H9 (cell line): Measurements from ENCODE around the gene LYZL6. TPM values are rescaled to one million over a fixed set of nuclear protein-coding genes. Genes with fewer than 3 reads are reported as not detected.

Source experiments
- DNase-seq: peaks from one replicate; pipeline ENCODE4 v3.0.0-alpha.2; 2017
- H2AFZ ChIP-seq: one replicate; pipeline ENCODE4 v1.6.1; 2013; ENCODE audit warnings: mild to moderate bottlenecking, low read length, control low read depth, moderate library complexity
- H2AK5ac ChIP-seq: 2 replicates; pipeline ENCODE4 v1.6.1; 2013; ENCODE audit warnings: low read length, control low read depth, mixed read lengths; ENCODE audit not compliant: insufficient read length
- H2BK120ac ChIP-seq: one replicate; pipeline ENCODE4 v1.6.1; 2013; ENCODE audit warnings: low read depth, mild to moderate bottlenecking, low read length, control low read depth, inconsistent platforms; ENCODE audit not compliant: poor library complexity, severe bottlenecking
- H2BK12ac ChIP-seq: 2 replicates; pipeline ENCODE4 v1.6.1; 2013; ENCODE audit warnings: low read length, control low read depth, mixed read lengths, low read depth; ENCODE audit not compliant: insufficient read length
- H2BK15ac ChIP-seq: 2 replicates; pipeline ENCODE4 v1.6.1; 2013; ENCODE audit warnings: low read depth, low read length, control low read depth
- H2BK20ac ChIP-seq: one replicate; pipeline ENCODE4 v1.6.1; 2013; ENCODE audit warnings: low read depth, mild to moderate bottlenecking, low read length, control low read depth, inconsistent platforms; ENCODE audit not compliant: poor library complexity, severe bottlenecking
- H2BK5ac ChIP-seq: 2 replicates; pipeline ENCODE4 v1.6.1; 2013; ENCODE audit warnings: low read length, control low read depth, mixed read lengths; ENCODE audit not compliant: insufficient read length
- H3K14ac ChIP-seq: 2 replicates; pipeline ENCODE4 v1.6.1; 2013; ENCODE audit warnings: low read length, control low read depth; ENCODE audit not compliant: insufficient read depth
- H3K18ac ChIP-seq: 2 replicates; pipeline ENCODE4 v1.6.1; 2013; ENCODE audit warnings: low read depth, mild to moderate bottlenecking, mixed read lengths, low read length, control low read depth; ENCODE audit not compliant: insufficient read length
- H3K23ac ChIP-seq: 2 replicates; pipeline ENCODE4 v1.6.1; 2013; ENCODE audit warnings: low read length, control low read depth, mixed read lengths, low read depth; ENCODE audit not compliant: insufficient read length
- H3K23me2 ChIP-seq: 2 replicates; pipeline ENCODE4 v1.6.1; 2013; ENCODE audit warnings: low read depth, mild to moderate bottlenecking, mixed read lengths, low read length, control low read depth; ENCODE audit not compliant: insufficient read length, poor library complexity, severe bottlenecking
- H3K27ac ChIP-seq: 2 replicates; pipeline ENCODE4 v1.5.1; 2013; ENCODE audit warnings: low read length, control low read depth, mixed read lengths, low read depth; ENCODE audit not compliant: insufficient read length
- H3K27me3 ChIP-seq: 2 replicates; pipeline ENCODE4 v1.6.1; 2013; ENCODE audit warnings: low read length, control low read depth, inconsistent platforms; ENCODE audit not compliant: insufficient read depth
- H3K4ac ChIP-seq: 2 replicates; pipeline ENCODE4 v1.6.1; 2013; ENCODE audit warnings: low read depth, mild to moderate bottlenecking, control low read depth, inconsistent platforms, low read length, moderate library complexity
- H3K4me1 ChIP-seq: 2 replicates; pipeline ENCODE4 v1.6.1; 2013; ENCODE audit warnings: low read length, control low read depth, inconsistent platforms; ENCODE audit not compliant: insufficient read depth
- H3K4me2 ChIP-seq: 2 replicates; pipeline ENCODE4 v1.6.1; 2013; ENCODE audit warnings: low read length, control low read depth, mixed read lengths; ENCODE audit not compliant: insufficient read length, insufficient read depth
- H3K56ac ChIP-seq: 2 replicates; pipeline ENCODE4 v1.6.1; 2013; ENCODE audit warnings: low read depth, mild to moderate bottlenecking, mixed read lengths, low read length, control low read depth; ENCODE audit not compliant: insufficient read length
- H3K79me1 ChIP-seq: 2 replicates; pipeline ENCODE4 v1.6.1; 2013; ENCODE audit warnings: low read depth, mild to moderate bottlenecking, moderate library complexity, low read length, control low read depth, inconsistent platforms; ENCODE audit not compliant: insufficient read depth, poor library complexity, severe bottlenecking
- H3K79me2 ChIP-seq: 2 replicates; pipeline ENCODE4 v1.6.1; 2013; ENCODE audit warnings: low read length, control low read depth, inconsistent platforms; ENCODE audit not compliant: insufficient read depth
- H3K9ac ChIP-seq: 2 replicates; pipeline ENCODE4 v1.6.1; 2013; ENCODE audit warnings: low read length, control low read depth, mixed read lengths; ENCODE audit not compliant: insufficient read length; ENCODE audit errors: extremely low read depth
- H3K9me3 ChIP-seq: one replicate; pipeline ENCODE4 v1.6.1; 2013; ENCODE audit warnings: low read depth, low read length, inconsistent platforms; ENCODE audit not compliant: control insufficient read depth
- H3T11ph ChIP-seq: one replicate; pipeline ENCODE4 v1.6.1; 2013; ENCODE audit warnings: mild to moderate bottlenecking, low read length, control low read depth, inconsistent platforms
- H4K20me1 ChIP-seq: one replicate; pipeline ENCODE4 v1.6.1; 2013; ENCODE audit not compliant: control insufficient read depth, insufficient read length, insufficient read depth
- H4K5ac ChIP-seq: 2 replicates; pipeline ENCODE4 v1.6.1; 2013; ENCODE audit warnings: low read depth, mild to moderate bottlenecking, mixed read lengths, low read length, control low read depth; ENCODE audit not compliant: insufficient read length
- H4K8ac ChIP-seq: replicated peaks from 2 replicates; pipeline ENCODE4 v1.6.1; 2013; ENCODE audit warnings: low read length, control low read depth, mixed read lengths, low read depth; ENCODE audit not compliant: insufficient read length
- H4K91ac ChIP-seq: 2 replicates; pipeline ENCODE4 v1.6.1; 2013; ENCODE audit warnings: low read depth, mild to moderate bottlenecking, moderate library complexity, mixed read lengths, low read length, control low read depth; ENCODE audit not compliant: insufficient read length
- H3K27ac Mint-ChIP-seq, 3 experiments: 2 replicates in 2 of 3; 3 replicates in 1 of 3; pipeline ENCODE4 v1.8.0; 2020 to 2021; ENCODE audit warnings: mixed read lengths in 3 of 3, mild to moderate bottlenecking in 1 of 3, moderate library complexity in 1 of 3
- H3K27me3 Mint-ChIP-seq: 2 replicates; pipeline ENCODE4 v1.8.0; 2021; ENCODE audit warnings: low read depth, mild to moderate bottlenecking, moderate library complexity, mixed read lengths
- H3K36me3 Mint-ChIP-seq, 3 experiments: 2 replicates in 2 of 3; 3 replicates in 1 of 3; pipeline ENCODE4 v1.8.0; 2020 to 2021; ENCODE audit warnings: low read depth in 3 of 3, mixed read lengths in 3 of 3; ENCODE audit not compliant: insufficient read depth in 1 of 3
- H3K4me1 Mint-ChIP-seq, 2 experiments: 2 replicates each; pipeline ENCODE4 v1.8.0; 2020; ENCODE audit warnings: mixed read lengths in 2 of 2
- H3K4me3 Mint-ChIP-seq, 2 experiments: 2 replicates in 1 of 2; 3 replicates in 1 of 2; pipeline ENCODE4 v1.8.0; 2020 to 2021; ENCODE audit warnings: mild to moderate bottlenecking in 2 of 2, mixed read lengths in 2 of 2, moderate library complexity in 1 of 2
- H3K9me3 Mint-ChIP-seq, 2 experiments: 2 replicates in 1 of 2; 3 replicates in 1 of 2; pipeline ENCODE4 v1.8.0; 2020; ENCODE audit warnings: mild to moderate bottlenecking in 2 of 2, mixed read lengths in 2 of 2, moderate library complexity in 1 of 2
- WGBS: extraction: QIAGEN DNeasy Blood & Tissue Kit; methylation state at CpG from one replicate; pipeline ENCODE4 v1.1.7; 2013; ENCODE audit warnings: missing lambda C conversion rate, low lambda C conversion rate, mixed read lengths; ENCODE audit not compliant: insufficient read length; ENCODE audit errors: extremely low coverage; 5-methylcytosine and 5-hydroxymethylcytosine counted together
- total RNA-seq: library from RNA; stranded (reverse); gene quantifications from 2 replicates; pipeline ENCODE4 v1.2.1, GENCODE V29; 2021
- TF ChIP-seq, protein P1 (sequence below): fragments of 200-600 bp; sonication (generic); conservative IDR thresholded peaks from 3 replicates; pipeline ENCODE4 v1.8.0; 2021; ENCODE audit warnings: antibody characterized with exemption, mild to moderate bottlenecking

LYZL6 gene
- total RNA-seq, 1 experiment from 2014 or later = not detected

DNA sequence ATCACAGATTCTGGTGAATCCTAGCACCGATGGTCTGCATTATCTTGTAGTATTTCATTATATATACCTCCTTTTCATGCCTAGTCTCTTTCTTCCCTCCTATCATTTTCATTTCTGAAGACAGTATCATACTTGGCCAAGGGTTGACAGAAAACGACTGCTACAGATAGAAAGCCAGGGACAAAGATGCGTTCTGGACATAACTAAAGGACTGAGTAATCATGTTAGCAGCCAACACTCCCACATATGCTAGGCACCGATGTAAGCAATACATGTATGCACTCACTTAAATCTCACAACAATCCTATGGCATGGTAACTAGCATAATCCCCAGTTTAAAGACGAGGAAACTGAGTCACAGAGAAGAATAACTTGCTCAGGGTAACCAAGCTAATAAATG is 35.8 kb downstream of the LYZL6 start:
- Histone ChIP-seq H2BK5ac (no peak overlapping the region), H3K27me3 (no peaks in the 10 kb centered on the region), H2BK12ac (no peak overlapping the region), H3T11ph (no peak overlapping the region), H3K56ac (no peak overlapping the region), H4K8ac (no peak overlapping the region), H3K27ac (no peak overlapping the region), H3K4me1 (no peaks in the 10 kb centered on the region), H3K18ac (no peak overlapping the region), H3K79me2 (0 out of 2 replicates have a peak, but pooled peaks cover 1% of the 10 kb centered on the region), H2AK5ac (no peak overlapping the region), H3K23me2 (no peaks in the 10 kb centered on the region), H2BK20ac (no peak overlapping the region), H3K4ac (no peak overlapping the region), H4K91ac (no peak overlapping the region), H4K5ac (no peak overlapping the region), H3K4me2 (no peak overlapping the region), H3K14ac (no peak overlapping the region), H3K9me3 (no peaks in the 10 kb centered on the region), H2BK120ac (no peak overlapping the region), H3K23ac (no peak overlapping the region), H3K9ac (no peak overlapping the region), H2BK15ac (no peak overlapping the region), H4K20me1 (no peaks in the 10 kb centered on the region), H2AFZ (no peak overlapping the region), H3K79me1 (no peaks in the 10 kb centered on the region)
- H3K4me3 Mint-ChIP-seq = no peak overlapping the region
- peaks cover 0 to 3% of the 10 kb centered on the region in 2 experiments; a peak in 3 of 4 replicates for H3K4me1 Mint-ChIP-seq
- TF ChIP-seq, protein P1, sequence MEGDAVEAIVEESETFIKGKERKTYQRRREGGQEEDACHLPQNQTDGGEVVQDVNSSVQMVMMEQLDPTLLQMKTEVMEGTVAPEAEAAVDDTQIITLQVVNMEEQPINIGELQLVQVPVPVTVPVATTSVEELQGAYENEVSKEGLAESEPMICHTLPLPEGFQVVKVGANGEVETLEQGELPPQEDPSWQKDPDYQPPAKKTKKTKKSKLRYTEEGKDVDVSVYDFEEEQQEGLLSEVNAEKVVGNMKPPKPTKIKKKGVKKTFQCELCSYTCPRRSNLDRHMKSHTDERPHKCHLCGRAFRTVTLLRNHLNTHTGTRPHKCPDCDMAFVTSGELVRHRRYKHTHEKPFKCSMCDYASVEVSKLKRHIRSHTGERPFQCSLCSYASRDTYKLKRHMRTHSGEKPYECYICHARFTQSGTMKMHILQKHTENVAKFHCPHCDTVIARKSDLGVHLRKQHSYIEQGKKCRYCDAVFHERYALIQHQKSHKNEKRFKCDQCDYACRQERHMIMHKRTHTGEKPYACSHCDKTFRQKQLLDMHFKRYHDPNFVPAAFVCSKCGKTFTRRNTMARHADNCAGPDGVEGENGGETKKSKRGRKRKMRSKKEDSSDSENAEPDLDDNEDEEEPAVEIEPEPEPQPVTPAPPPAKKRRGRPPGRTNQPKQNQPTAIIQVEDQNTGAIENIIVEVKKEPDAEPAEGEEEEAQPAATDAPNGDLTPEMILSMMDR = no peak
- WGBS = no CpG with 5 or more reads among the region's 5 CpGs
- H3K27me3 Mint-ChIP-seq = peaks cover 7% of the 10 kb centered on the region; the same call in 1 of the 2 replicates
- no peak overlapping the region for H3K27ac Mint-ChIP-seq
- no peaks in the 10 kb centered on the region; a peak in 2 of 7 replicates for H3K36me3 Mint-ChIP-seq
- H3K9me3 Mint-ChIP-seq = peaks cover 11 to 28% of the 10 kb centered on the region in 2 experiments; a peak in 4 of 5 replicates
- DNase-seq = no peak
